Esophagus muscularis mucosa (tissue), 4 donors: ENCODE data around the gene SIRT4. TPM values are rescaled to one million over a fixed set of nuclear protein-coding genes. Genes with fewer than 3 reads are reported as not detected.

Source experiments
- DNase-seq: peaks from one replicate; pipeline ENCODE4 v3.0.0-alpha.2; 2017; ENCODE audit errors: extremely low spot score
- H3K27ac ChIP-seq, 4 donors: fragments of 200-600 bp; sonication (generic); replicated peaks in 1 of 4; 1 replicate in 3 of 4; 2 replicates in 1 of 4; pipeline ENCODE4 v1.5.1; 2016 to 2019; ENCODE audit warnings: mild to moderate bottlenecking in 1 of 4
- H3K27me3 ChIP-seq, 4 donors: fragments of 200-600 bp; sonication (generic); one replicate each; pipeline versions ENCODE4 v1.5.1 to v1.6.0; 2016 to 2019
- H3K36me3 ChIP-seq, 4 donors: fragments of 200-600 bp; sonication (generic); one replicate each; pipeline ENCODE4 v1.5.1; 2016 to 2019
- H3K4me1 ChIP-seq, 4 donors: fragments of 200-600 bp; sonication (generic); one replicate each; pipeline ENCODE4 v1.5.1; 2016 to 2019
- H3K4me3 ChIP-seq, 4 donors: fragments of 200-600 bp; sonication (generic); 1 replicate in 2 of 4; 2 replicates in 2 of 4; pipeline ENCODE4 v1.5.1; 2016 to 2019; ENCODE audit warnings: mild to moderate bottlenecking in 4 of 4, moderate library complexity in 1 of 4
- H3K9me3 ChIP-seq, 4 donors: fragments of 200-600 bp; sonication (generic); 1 replicate in 3 of 4; 2 replicates in 1 of 4; pipeline ENCODE4 v1.5.1; 2016 to 2019
- CTCF ChIP-seq, 3 experiments: fragments of 200-600 bp in 2 of 3; fragments of 450-650 bp in 1 of 3; sonication (generic) in 2 of 3; IDR thresholded peaks; one replicate each; pipeline ENCODE4 v1.5.1; 2017 to 2019; ENCODE audit warnings: antibody characterized with exemption in 3 of 3, mild to moderate bottlenecking in 2 of 3, moderate library complexity in 1 of 3
- EP300 ChIP-seq: sonication (generic); formaldehyde crosslinking; IDR thresholded peaks from one replicate; pipeline ENCODE4 v1.6.1; 2017; ENCODE audit warnings: antibody characterized with exemption
- POLR2A ChIP-seq: fragments of 450-650 bp; IDR thresholded peaks from one replicate; pipeline ENCODE4 v1.6.1; 2017; ENCODE audit warnings: antibody characterized with exemption, moderate library complexity, mild to moderate bottlenecking, low read depth
- POLR2AphosphoS5 ChIP-seq, 2 donors: sonication (generic); formaldehyde crosslinking; IDR thresholded peaks; one replicate each; pipeline ENCODE4 v1.6.1; 2017; ENCODE audit warnings: antibody characterized with exemption in 2 of 2
- WGBS: methylation state at CpG from one replicate; pipeline ENCODE4 v1.1.5; 2018; 5-methylcytosine and 5-hydroxymethylcytosine counted together
- intact Hi-C: fragments of 100-400 bp; cut with DNase I; formaldehyde crosslinking; loops from one replicate; pipeline ENCODE4 v1.15.1; 2023
- total RNA-seq, 4 donors: library from RNA; depleted of rRNA; stranded (reverse); fragments of >200 nt; gene quantifications; one replicate each; pipeline versions ENCODE4 v1.1.0 to v1.2.1, GENCODE V29; 2016

Gene SIRT4
- total RNA-seq, 4 donors from 2014 or later: 0.66 to 2.3 (median 2.1) TPM

GRCh38 chr12:120258323-120258896, 43.7 kb upstream of the SIRT4 start:
- Histone ChIP-seq H3K27me3 (no peaks in the 10 kb centered on the region), H3K4me1 (peaks cover 99 to 100% (median 100%) of the 10 kb centered on the region in 4 donors), H3K27ac (peak overlapping the region; percentile 90 to 97 (median 93)), H3K36me3 (peaks cover 0 to 12% (median 10%) of the 10 kb centered on the region in 4 donors), H3K9me3 (no peaks in the 10 kb centered on the region), H3K4me3 (no peak overlapping the region)
- DNase-seq: no peak
- intact Hi-C loops: no loop called here
- WGBS: 73% methylated on average over 5 of the region's 5 CpGs
- no peak for TF ChIP-seq EP300
- no peak for TF ChIP-seq CTCF (IDR thresholded peaks at IDR 0.05)
- TF ChIP-seq POLR2AphosphoS5 (IDR thresholded peaks at IDR 0.05): no peak
- TF ChIP-seq POLR2A: no peak

GRCh38 chr12:120259418-120260202, 42.5 kb upstream of the SIRT4 start:
- peak overlapping the region; percentile 90 to 97 (median 93) for H3K27ac ChIP-seq
- DNase-seq: no peak

GRCh38 chr12:120260607-120261006, 41.5 kb upstream of the SIRT4 start:
- no peaks in the 10 kb centered on the region for H3K9me3 ChIP-seq
- DNase-seq: no peak
- H3K27me3 ChIP-seq: no peaks in the 10 kb centered on the region
- H3K27ac ChIP-seq: peak overlapping the region; percentile 90 to 97 (median 96)
- no peak overlapping the region for H3K4me3 ChIP-seq
- TF ChIP-seq POLR2A: no peak
- TF ChIP-seq EP300: no peak
- TF ChIP-seq CTCF (IDR thresholded peaks at IDR 0.05): no peak
- no peak for TF ChIP-seq POLR2AphosphoS5 (IDR thresholded peaks at IDR 0.05)
- peaks cover 84 to 96% (median 95%) of the 10 kb centered on the region in 4 donors for H3K4me1 ChIP-seq
- intact Hi-C loops: no loop called here
- H3K36me3 ChIP-seq: peaks cover 0 to 10% (median 4%) of the 10 kb centered on the region in 4 donors
- WGBS: 89% methylated on average over 5 of the region's 5 CpGs

More at GRCh38 chr12:120259418-120260202, 42.5 kb upstream of the SIRT4 start:
- Histone ChIP-seq H3K36me3 (peaks cover 0 to 12% (median 10%) of the 10 kb centered on the region in 4 donors), H3K4me1 (peaks cover 93 to 100% (median 100%) of the 10 kb centered on the region in 4 donors), H3K4me3 (no peak overlapping the region), H3K9me3 (no peaks in the 10 kb centered on the region), H3K27me3 (no peaks in the 10 kb centered on the region)
- TF ChIP-seq POLR2A (no peak), POLR2AphosphoS5 (IDR thresholded peaks at IDR 0.05) (no peak), EP300 (no peak), CTCF (IDR thresholded peaks at IDR 0.05) (no peak)
- intact Hi-C loops: no loop called here
- 76% methylated on average over 8 of the region's 8 CpGs for whole genome bisulfite sequencing

GRCh38 chr12:120261951-120262851, 39.9 kb upstream of the SIRT4 start:
- peaks cover 0 to 10% (median 0%) of the 10 kb centered on the region in 4 donors for H3K36me3 ChIP-seq
- no peak for DNase-seq
- peak overlapping the region; percentile 84 to 100 (median 99) for H3K4me3 ChIP-seq
- H3K27ac ChIP-seq: peak overlapping the region; percentile 96 to 98 (median 96)
- WGBS: 55% methylated on average over 8 of the region's 10 CpGs
- H3K27me3 ChIP-seq: no peaks in the 10 kb centered on the region
- intact Hi-C loops: no loop called here
- TF ChIP-seq POLR2A: no peak
- no peak for TF ChIP-seq EP300
- no peak for TF ChIP-seq CTCF (IDR thresholded peaks at IDR 0.05)
- peak in 1 of 2 donors; percentile 33 for TF ChIP-seq POLR2AphosphoS5 (IDR thresholded peaks at IDR 0.05)
- peaks cover 72 to 85% (median 81%) of the 10 kb centered on the region in 4 donors for H3K4me1 ChIP-seq
- H3K9me3 ChIP-seq: no peaks in the 10 kb centered on the region
